NCI-H526 (cell line): ENCODE results near the gene GZMM.

Source experiments
- DNase-seq, 2 experiments: peaks; one replicate each; lab custom pipeline; 2025; lab: John Stamatoyannopoulos, UW

GZMM gene

DNA sequence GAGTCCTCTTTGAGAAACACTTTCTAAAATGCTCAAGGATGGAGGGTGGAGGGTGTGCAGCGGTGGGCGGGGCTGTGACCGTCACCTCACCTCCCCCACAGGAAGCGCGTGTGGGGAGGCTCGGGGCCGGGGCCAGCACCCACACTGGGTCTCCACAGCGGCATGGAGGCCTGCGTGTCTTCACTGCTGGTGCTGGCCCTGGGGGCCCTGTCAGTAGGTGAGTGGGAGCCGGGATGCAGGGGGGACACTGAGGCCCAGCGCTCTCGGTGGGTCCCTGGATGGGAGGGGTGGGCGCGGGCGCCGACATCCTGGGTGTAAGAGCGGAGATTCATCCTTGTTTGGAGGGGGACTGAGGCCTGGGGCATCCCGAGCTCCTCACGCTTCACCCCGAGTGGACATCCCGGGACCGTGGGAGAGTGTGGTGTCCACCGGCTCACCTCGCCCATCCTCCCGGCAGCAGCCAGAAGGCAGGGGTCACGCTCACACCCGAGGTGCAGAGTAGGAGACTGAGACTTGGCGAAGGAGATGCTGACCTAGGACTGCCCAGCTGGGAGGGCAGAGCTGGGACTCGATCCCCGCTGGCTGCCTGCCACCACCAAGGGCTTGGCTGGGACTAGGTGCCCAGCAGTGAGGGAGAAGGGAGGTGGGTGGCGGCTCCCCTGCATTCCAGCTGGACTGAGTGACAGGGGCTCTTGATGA lies at the start of gene GZMM:
Gene GZMM (plus strand): TSS at position 144 of the 699 bp plus-strand sequence. CDS start 19 bp downstream, at position 163.
- no peak for DNase-seq

DNA sequence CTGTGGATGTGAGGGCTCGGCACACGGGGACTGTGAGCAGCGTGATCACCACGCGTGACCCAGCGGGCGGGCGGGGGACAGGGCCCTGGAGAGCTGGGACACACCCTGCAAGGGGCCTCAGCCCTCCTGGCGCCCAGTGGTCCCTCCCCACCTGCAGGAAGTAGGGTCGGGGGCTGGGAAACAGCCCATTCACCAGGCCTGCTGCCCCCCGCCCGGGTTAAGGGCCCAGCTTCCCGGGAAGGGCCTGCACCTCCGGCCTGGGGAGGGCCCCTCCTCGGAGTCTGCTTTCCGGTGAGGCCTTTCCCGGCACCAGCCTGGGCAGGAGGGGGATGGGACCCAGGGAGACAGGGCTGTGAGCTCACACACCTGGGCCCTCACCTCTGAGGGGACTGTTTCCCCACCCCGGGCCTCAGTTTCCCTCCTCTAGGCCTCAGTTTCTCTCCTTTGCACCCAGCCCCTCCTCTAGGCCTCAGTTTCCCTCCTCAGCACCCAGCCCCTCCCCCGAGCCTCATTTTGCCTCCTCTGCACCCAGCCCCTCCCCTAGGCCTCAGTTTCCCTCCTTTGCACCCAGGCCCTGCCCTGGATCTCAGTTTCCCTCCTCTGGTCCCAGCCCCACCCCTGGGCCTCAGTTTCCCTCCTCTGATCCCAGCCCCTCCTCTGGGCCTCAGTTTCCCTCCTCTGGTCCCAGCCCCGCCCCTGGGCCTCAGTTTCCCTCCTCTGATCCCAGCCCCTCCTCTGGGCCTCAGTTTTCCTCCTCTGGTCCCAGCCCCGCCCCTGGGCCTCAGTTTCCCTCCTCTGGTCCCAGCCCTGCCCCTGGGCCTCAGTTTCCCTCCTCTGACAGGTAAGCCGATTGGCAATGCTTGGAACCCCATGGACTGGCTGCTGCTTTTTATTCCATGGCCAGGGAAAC lies 49.4 kb upstream of the GZMM start:
- DNase-seq = no peak

DNA sequence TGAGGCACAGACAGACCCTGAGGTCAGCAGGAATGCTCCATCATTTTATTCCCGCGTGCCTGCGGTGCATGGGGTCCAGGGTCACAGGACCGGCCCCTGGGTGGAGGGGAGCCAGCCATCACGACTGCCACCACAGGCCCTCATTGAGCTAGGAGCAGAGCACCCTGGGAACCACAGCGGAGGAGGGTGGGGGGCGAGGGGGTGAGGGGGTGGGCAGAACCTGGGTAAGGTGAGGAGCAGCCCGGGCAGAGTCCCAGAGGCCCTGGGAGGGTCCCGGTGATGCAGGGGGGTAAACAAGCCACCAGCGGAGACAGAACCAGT lies 48.8 kb upstream of the GZMM start:
- no peak for DNase-seq

DNA sequence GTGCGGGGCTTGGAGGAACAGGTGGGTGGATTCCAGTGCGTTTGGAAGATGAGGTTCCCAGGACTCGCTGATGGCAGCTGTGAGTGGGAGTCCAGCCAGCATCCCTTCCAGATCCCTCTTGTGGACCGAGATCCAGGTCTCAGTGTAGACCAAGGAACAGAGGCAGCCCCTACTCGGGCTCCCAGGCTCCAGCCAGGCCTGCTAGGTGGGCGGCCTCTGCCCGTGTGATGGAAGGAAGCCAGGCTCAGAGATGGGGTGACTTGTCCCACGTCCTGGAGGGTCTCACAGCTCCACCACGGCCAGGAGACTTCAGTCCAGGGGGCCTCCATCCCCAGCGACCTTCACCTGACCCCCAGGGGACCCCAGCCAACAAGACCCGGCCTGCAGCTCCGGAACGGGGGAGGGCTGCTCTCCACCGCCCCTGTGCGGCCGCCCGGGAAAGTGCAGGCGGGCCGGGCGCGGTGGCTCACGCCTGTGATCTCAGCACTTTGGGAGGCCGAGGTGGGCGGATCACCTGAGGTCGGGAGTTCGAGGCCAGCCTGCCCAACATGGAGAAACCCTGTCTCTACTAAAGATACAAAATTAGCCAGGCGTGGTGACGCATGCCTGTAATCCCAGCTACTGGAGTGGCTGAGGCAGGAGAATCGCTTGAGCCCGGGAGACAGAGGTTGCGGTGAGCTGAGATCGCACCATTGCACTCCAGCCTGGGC lies 48.3 kb upstream of the GZMM start:
- peak; percentile 70 to 75 for DNase-seq

DNA sequence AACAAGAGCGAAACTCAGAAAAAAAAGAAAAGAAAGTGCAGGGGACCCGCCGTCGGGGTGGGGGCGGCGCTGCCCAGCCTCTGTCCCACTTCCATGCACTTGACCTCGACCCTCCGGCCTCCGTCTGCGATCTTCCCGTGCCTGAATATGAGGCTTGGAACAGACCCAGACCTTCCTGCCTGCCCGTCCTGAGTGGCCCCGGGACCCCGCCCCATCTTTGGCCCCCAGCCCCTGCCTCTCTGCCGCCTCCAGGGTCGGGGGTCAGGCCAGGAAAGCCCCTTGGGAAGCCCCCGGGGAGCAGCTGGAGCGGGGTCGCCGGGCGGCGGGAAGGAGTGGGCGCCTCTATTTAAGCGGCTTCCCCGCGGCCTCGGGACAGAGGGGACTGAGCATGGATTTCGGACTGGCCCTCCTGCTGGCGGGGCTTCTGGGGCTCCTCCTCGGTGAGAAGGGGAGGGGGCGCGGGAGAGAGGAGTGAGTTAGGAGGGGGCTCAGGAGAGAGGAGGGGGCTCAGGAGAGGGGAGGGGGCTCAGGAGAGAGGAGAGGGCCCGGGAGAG lies 47.7 kb upstream of the GZMM start, which contains the start of gene MADCAM1:
Gene MADCAM1 (plus strand): TSS at position 375 of the 554 bp plus-strand sequence. CDS start 14 bp downstream, at position 389.
- DNase-seq = no peak

DNA sequence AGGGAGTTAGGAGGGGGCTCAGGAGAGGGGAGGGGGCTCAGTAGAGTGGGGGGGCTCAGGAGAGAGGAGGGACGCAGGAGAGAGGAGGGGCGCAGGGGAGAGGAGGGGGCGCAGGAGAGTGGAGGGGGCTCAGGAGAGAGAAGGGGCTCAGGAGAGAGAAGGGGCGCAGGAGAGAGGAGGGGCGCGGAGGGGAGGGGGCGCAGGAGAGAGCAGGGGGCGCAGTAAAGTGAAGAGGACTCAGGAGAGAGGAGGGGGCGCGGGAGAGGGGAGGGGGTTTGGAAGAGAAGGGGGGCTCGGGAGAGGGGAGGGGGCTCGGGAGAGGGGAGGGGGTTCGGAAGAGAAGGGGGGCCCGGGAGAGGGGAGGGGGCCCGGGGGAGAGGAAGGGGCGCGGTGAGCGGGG lies 46.9 kb upstream of the GZMM start:
- DNase-seq = no peak

DNA sequence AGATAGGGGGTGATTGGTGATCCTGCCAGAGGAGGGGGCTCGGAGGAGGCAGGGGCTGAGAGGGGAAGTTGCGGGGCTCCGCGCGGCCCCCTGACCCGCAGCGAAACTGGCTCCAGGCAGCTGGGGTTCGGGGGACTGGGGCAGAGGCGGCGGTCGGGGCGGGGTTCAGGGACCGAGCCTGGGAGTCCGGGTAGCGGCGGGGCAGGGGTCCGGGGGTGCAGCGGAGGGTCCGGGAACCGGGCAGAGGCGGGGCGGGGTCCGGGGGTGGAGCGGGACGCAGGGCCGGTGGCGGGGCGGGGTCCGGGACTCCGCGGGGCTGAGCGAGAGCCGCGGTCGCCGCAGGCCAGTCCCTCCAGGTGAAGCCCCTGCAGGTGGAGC lies 46.4 kb upstream of the GZMM start:
- no peak for DNase-seq

DNA sequence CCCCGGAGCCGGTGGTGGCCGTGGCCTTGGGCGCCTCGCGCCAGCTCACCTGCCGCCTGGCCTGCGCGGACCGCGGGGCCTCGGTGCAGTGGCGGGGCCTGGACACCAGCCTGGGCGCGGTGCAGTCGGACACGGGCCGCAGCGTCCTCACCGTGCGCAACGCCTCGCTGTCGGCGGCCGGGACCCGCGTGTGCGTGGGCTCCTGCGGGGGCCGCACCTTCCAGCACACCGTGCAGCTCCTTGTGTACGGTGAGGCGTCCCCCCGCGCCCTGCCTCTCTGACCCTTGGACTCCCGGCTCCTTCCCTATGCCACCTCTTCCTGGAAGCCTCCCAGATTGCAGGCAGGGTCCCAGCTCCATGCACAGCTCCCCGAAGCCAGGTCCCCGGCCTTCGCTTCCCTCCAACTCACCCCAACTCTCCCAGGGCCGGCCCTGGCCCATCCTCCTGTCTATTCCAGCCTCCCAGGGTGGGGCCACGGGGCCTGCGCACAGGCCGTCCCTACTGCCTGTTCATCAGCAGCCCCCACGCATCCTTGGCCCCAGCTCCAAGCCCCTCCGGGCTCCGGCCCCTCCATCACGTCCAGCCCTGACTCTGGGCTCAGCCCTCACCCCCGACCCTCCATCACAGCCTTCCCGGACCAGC lies 45.9 kb upstream of the GZMM start:
- DNase-seq = no peak

DNA sequence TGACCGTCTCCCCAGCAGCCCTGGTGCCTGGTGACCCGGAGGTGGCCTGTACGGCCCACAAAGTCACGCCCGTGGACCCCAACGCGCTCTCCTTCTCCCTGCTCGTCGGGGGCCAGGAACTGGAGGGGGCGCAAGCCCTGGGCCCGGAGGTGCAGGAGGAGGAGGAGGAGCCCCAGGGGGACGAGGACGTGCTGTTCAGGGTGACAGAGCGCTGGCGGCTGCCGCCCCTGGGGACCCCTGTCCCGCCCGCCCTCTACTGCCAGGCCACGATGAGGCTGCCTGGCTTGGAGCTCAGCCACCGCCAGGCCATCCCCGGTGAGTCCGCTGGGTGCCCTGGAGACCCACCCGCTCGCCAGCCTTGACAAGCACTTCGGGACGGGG lies 45.4 kb upstream of the GZMM start:
- no peak for DNase-seq

DNA sequence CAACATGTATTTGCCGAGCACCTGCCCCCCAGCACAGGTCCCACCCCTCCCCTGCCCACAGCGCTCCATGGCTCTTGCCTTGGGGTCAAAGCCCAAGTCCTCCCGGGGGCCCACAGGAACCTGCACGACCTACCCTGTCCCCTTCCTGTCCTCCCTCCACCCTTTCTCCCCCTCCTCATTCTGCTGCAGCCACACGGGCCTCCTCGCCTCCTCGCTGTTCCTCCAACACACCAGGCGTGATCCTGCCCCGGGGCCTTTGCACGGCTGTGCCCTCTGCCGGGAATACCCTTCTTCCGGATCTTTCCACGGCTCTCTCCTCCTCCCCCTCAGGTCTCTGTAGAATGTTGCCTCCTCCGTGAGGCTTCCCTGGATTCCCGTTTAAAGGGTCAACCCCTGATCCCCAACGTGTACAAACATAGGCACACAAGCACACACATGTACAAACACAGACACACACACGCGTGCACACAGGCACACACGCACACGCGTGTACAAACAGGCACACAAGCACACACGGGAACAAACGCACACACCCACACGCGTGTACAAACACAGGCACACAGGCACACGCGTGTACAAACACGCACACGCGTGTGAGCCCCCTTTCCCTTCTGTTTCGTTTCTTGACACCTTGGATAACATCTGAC lies 44.8 kb upstream of the GZMM start:
- no peak for DNase-seq

DNA sequence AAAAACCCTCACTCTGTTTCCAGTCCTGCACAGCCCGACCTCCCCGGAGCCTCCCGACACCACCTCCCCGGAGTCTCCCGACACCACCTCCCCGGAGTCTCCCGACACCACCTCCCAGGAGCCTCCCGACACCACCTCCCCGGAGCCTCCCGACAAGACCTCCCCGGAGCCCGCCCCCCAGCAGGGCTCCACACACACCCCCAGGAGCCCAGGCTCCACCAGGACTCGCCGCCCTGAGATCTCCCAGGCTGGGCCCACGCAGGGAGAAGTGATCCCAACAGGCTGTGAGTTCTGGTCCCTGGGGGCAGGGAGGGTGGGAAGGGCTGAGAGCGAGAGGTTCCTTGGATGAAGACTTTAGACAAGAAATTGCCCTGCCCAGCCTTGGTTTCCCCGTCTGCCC lies 42.2 kb upstream of the GZMM start:
- DNase-seq = no peak

DNA sequence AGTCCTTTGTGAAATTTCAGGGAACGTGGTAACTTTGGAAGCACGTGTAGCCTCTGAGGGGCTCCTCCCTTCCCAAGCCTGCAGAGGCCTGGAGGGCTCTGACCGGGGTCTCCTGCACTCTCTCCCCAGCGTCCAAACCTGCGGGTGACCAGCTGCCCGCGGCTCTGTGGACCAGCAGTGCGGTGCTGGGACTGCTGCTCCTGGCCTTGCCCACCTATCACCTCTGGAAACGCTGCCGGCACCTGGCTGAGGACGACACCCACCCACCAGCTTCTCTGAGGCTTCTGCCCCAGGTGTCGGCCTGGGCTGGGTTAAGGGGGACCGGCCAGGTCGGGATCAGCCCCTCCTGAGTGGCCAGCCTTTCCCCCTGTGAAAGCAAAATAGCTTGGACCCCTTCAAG lies 39.2 kb upstream of the GZMM start:
- no peak for DNase-seq

DNA sequence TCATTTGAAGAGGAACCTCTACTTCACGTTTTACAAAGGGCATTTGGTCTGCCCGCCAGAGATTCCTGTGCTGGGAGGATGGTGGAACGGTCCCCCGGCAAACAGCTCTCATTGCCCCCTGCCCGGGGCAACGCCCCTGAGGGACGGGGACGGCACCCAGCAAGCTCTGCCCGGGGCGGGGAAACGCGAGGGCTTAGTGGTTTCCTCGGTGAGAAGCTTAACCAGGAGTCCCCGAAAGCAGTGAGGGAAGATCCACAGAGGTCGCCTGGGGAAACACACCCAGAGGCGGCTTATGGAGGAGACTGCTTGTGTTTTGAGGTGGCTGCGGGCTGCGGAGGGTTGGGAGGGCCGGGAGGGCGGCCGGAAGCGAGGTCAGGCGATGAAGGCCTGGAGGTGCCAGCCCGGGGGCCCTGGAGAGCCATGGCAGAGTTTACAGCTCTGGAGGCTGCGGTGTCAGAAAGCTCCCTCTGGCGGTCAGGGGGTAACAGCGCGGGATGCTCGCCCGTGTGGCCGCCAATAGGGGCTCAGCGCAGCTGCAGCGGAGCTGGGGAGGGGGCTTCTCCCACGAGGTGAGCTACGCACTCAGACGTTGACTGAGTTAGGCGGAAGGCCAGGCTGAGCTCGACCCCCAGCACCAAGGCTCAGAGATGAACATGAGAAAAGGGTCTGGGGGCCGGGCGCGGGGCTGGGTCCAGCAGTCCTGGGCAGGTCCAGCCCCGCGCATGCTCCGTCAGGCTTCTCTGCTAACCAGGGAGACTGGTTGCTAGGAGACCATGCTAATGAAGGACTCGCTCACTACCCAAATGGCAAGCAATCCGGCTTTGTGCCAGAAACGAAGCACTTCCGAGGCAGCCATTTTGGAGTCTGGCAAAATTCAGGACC lies 37.2 kb upstream of the GZMM start:
- DNase-seq = peak; percentile 98

DNA sequence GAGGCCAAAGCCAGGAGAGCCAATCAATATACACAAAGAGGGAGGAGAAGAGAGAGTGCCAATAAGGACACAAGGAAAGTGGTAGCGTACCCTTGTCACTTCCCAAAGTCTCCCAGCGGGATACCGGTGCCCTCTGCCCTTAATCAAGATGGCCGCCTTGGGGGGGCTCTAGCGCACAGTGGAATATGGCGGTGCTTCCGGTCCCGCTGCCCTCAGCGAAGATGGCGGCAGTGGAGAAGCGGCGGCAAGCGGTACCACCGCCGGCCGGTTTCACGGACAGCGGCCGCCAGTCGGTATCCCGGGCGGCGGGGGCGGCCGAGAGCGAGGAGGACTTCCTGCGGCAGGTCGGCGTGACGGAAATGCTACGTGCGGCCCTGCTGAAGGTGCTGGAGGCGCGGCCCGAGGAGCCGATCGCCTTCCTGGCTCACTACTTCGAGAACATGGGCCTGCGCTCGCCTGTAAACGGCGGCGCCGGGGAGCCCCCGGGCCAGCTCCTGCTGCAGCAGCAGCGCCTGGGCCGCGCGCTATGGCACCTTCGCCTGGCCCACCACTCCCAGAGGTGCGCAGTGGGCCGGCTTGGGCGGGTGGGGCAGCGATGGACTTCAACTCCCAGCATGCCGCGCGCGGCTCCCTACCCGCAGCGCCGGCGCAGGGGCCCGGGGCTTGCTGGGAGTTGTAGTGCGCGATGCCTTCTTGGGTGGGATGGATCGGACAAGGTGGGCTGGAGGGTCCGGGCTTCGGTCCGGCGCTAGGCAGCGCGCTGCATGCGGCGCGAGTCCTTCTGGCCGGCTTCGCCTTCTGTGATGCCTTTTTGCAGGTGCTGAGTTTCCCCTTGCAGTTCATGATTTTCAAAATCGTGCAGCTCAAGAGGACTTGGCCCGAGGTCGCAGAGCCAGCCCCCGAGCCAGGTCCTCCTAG lies 36.3 kb upstream of the GZMM start, which contains the start of gene TPGS1:
Gene TPGS1 (plus strand): TSS at position 212 of the 918 bp plus-strand sequence. CDS start 10 bp downstream, at position 222.
- peak; percentile 48 to 79 for DNase-seq

DNA sequence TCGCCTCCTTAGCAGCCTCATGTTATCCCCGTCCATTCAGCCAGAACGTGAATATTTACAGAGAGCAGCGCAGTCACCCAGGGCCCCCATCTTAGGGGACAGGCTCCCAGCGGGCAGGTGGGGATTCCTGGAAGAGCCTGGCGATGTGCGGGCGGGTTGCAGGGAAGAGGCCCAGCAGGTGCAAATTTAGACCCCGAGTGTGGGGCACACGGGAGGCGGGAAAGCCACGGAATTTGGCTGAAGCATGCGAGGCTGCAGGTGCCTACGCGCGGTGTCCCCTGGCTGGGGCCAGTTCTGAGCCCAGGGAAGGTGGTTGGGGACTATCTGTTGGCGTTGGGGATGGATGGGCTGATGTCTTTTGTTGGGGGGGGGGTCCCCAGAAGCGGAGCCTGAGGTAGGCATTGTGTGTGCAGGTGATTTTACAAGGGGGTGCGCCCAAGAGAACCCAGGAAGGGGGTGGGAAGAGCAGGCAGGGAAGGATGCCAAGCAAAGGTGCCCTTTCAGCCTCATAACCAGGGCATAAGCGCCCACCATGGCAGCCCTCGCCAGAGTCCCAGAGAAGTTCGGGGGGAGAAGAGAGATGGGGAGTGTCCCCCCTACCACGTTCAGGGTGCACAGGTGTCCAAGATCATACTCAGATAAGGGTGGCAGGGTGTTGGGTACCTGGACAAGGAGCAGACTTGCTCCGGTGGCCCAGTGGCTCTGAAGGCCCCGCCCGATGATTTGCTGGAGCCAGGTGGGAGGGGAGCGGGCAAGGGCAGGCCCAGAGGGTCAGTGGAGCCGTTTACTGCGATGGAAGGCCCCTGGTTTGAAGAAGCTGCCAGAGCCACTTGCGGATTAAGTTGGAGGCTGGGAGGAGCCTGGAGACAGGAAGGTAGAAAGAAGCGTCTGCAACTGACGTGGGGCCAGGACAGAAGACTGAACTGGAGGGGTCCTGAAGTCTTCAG lies 35.4 kb upstream of the GZMM start:
- no peak for DNase-seq

DNA sequence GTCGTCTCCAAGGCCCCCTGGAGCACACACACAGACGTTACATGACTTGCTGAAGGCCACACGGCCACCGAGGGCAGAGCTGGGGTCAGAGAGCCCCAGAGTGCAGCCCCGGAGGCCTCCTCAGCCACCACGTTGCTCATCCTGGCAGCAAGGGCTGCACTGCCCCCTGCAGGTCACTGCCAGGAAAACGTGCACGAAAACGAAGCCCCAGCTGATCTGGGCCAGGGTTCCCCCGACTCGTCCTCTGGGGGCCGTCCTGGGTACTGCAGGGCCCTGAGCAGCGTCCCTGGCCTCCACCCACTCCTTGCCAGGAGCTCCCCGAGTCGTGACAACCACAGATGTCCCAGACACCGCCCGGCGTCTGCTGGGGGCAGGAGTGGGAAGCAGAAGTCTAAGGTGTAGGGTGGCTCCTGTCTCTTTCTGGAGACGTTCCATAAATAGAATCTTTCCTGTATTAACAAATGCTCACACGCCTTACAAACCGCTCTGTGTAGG lies 33.2 kb upstream of the GZMM start:
- peak; percentile 52 to 86 for DNase-seq

DNA sequence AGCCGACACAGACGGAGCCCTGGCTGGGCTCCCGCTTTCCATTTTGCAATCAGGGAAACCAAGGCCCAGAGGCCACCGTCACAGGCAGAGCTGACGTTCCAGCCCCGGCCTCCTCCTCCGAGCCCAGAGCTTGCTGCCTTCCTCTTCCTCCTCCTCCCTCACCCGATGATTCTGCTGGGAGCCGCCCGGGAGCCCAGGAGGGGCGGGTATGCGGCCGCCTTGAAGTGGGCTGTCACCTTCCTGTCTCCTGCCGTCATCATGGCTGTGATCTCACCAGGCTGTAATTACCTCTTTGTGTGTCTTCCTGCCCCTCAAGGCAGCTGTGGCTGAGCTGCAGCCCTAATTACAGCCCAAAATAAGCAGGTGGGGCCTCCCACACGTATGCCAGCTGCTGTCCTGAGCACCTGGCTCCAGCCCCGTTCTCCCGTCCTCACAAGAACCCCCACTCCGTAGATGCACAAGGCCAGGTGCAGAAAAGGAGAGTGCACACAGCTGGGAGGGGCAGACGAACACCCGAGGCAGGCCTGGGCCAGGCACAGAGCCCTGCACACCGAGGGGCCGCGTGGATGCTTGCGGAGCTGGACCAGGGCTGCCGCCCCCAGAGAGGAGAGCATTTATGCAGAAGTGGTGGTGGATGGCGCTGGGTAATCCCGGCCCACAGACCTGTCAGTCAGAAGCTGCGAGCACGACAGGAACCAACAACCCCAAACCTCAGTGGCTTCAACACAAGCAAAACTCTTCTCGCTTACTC lies 32.6 kb upstream of the GZMM start:
- peak in 1 of 2 experiments; percentile 42 for DNase-seq
